PC-3 (cell line): ENCODE measurements around the gene CA10. TPM values are rescaled to one million over a fixed set of nuclear protein-coding genes. Genes with fewer than 3 reads are reported as not detected.

Experiments used
- ATAC-seq: fragments of 200-7000 bp; cut with Tn5 transposase; 2 replicates; pipeline ENCODE4 v1.9.1; 2020; ENCODE audit warnings: mild to moderate bottlenecking, moderate library complexity
- BruUV-seq: library from RNA; stranded (reverse); fragments of 400-500 nt; replicated peaks from 2 replicates; lab custom pipeline; 2021; lab: Mats Ljungman, UMichigan
- CTCF ChIA-PET: fragments of 300-600 bp; sonication (Branson Sonifier 250); formaldehyde crosslinking; loops from one replicate; lab custom pipeline; 2022; ENCODE audit warnings: antibody characterized with exemption; lab: Charles Lee
- POLR2A ChIA-PET: fragments of 300-600 bp; sonication (Branson Sonifier 250); formaldehyde crosslinking; loops from one replicate; lab custom pipeline; 2022; ENCODE audit warnings: antibody characterized with exemption; ENCODE audit not compliant: unreplicated experiment; lab: Charles Lee
- DNase-seq: peaks from one replicate; pipeline ENCODE4 v3.0.0-alpha.2; 2015
- H2AFZ ChIP-seq: fragments of 300-600 bp; sonication (generic); 2 replicates; pipeline ENCODE4 v1.6.0; 2016; ENCODE audit warnings: antibody characterized with exemption, low read length
- H3F3A ChIP-seq: fragments of 300-600 bp; sonication (generic); one replicate; pipeline ENCODE4 v1.6.0; 2017; ENCODE audit warnings: antibody characterized with exemption, low read length, control low read depth, mild to moderate bottlenecking; ENCODE audit not compliant: unreplicated experiment
- H3K27ac ChIP-seq: fragments of 300-600 bp; sonication (generic); 2 replicates; pipeline ENCODE4 v1.5.1; 2016; ENCODE audit warnings: mild to moderate bottlenecking, low read length
- H3K27me3 ChIP-seq: fragments of 300-600 bp; sonication (generic); 2 replicates; pipeline ENCODE4 v1.6.1; 2016; ENCODE audit warnings: low read length, mixed read lengths
- H3K36me3 ChIP-seq: fragments of 300-600 bp; sonication (generic); 2 replicates; pipeline ENCODE4 v1.6.1; 2016; ENCODE audit warnings: low read depth, mixed run types, low read length, mixed read lengths
- H3K4me1 ChIP-seq: fragments of 300-600 bp; sonication (generic); 2 replicates; pipeline ENCODE4 v1.5.1; 2016; ENCODE audit warnings: low read length; ENCODE audit not compliant: insufficient read depth
- H3K4me2 ChIP-seq: fragments of 300-600 bp; sonication (generic); 2 replicates; pipeline ENCODE4 v1.6.0; 2016; ENCODE audit warnings: low read length
- H3K4me3 ChIP-seq: fragments of 300-600 bp; sonication (generic); 2 replicates; pipeline ENCODE4 v1.5.1; 2016; ENCODE audit warnings: mild to moderate bottlenecking, low read length, mixed read lengths
- H3K79me2 ChIP-seq: fragments of 300-600 bp; sonication (generic); 2 replicates; pipeline ENCODE4 v1.6.1; 2017; ENCODE audit warnings: low read length, mixed read lengths
- H3K9ac ChIP-seq: fragments of 300-600 bp; sonication (generic); 2 replicates; pipeline ENCODE4 v1.6.0; 2016; ENCODE audit warnings: mild to moderate bottlenecking, low read length
- H3K9me2 ChIP-seq: fragments of 300-600 bp; sonication (generic); replicated peaks from 2 replicates; pipeline ENCODE4 v1.6.1; 2016; ENCODE audit warnings: mixed run types, low read length, mixed read lengths
- H3K9me3 ChIP-seq: fragments of 300-600 bp; sonication (generic); 2 replicates; pipeline ENCODE4 v1.6.1; 2016; ENCODE audit warnings: low read length, mixed read lengths
- H4K20me1 ChIP-seq: fragments of 300-600 bp; sonication (generic); 2 replicates; pipeline ENCODE4 v1.6.1; 2016; ENCODE audit warnings: low read length, mixed read lengths
- CTCF ChIP-seq: fragments of 300-600 bp; sonication (generic); conservative IDR thresholded peaks from 2 replicates; pipeline ENCODE4 v1.5.1; 2017; ENCODE audit warnings: antibody characterized with exemption, low read depth, mild to moderate bottlenecking, low read length
- EZH2 ChIP-seq: fragments of 300-600 bp; sonication (generic); IDR thresholded peaks from one replicate; pipeline ENCODE4 v1.6.1; 2017; ENCODE audit warnings: antibody characterized with exemption, mild to moderate bottlenecking, low read length; ENCODE audit not compliant: unreplicated experiment
- EZH2phosphoT487 ChIP-seq: fragments of 300-600 bp; sonication (generic); IDR thresholded peaks from 2 replicates; pipeline ENCODE4 v1.6.1; 2018; ENCODE audit warnings: mild to moderate bottlenecking, antibody characterized with exemption, low read length, borderline replicate concordance
- intact Hi-C: fragments of 100-400 bp; cut with micrococcal nuclease; formaldehyde crosslinking; loops from 2 replicates; pipeline ENCODE4 v1.9.0; 2023
- total RNA-seq: library from RNA; depleted of rRNA; stranded (reverse); fragments of >200 nt; gene quantifications from 2 replicates; pipeline ENCODE4 v1.2.3, GENCODE V29; 2014

CA10 gene
- total RNA-seq, 1 experiment from 2014 or later = not detected

GRCh38 chr17:51700011-51700760 lies 458.3 kb downstream of the CA10 start:
- Histone ChIP-seq H3K9ac (no peak overlapping the region), H3K27ac (no peak overlapping the region), H2AFZ (no peak overlapping the region), H3K36me3 (no peaks in the 10 kb centered on the region), H3K27me3 (no peaks in the 10 kb centered on the region), H3K9me2 (no peaks in the 10 kb centered on the region), H3K4me3 (no peak overlapping the region), H3K4me2 (no peak overlapping the region), H3K4me1 (peaks cover 6% of the 10 kb centered on the region; the same call in 1 of the 2 replicates), H3K9me3 (no peaks in the 10 kb centered on the region), H3F3A (no peaks in the 10 kb centered on the region), H3K79me2 (no peaks in the 10 kb centered on the region), H4K20me1 (no peaks in the 10 kb centered on the region)
- intact Hi-C loops = no loop called here
- ATAC-seq (no peak), DNase-seq (no peak)
- ChIA-PET CTCF (no interaction called here), POLR2A (no interaction called here)
- TF ChIP-seq CTCF (no peak), EZH2phosphoT487 (no peak), EZH2 (no peak)
- BruUV-seq = no TSS peak

- ChIA-PET POLR2A (no interaction called here), CTCF (no interaction called here)
- Histone ChIP-seq H3K9ac (no peak overlapping the region), H3K79me2 (no peaks in the 10 kb centered on the region), H3K36me3 (no peaks in the 10 kb centered on the region), H3K9me3 (no peaks in the 10 kb centered on the region), H3K27me3 (no peaks in the 10 kb centered on the region), H3K27ac (no peak overlapping the region), H3K4me3 (no peak overlapping the region), H3K9me2 (no peaks in the 10 kb centered on the region), H4K20me1 (no peaks in the 10 kb centered on the region), H3K4me1 (peaks cover 6% of the 10 kb centered on the region; the same call in 1 of the 2 replicates), H3K4me2 (no peak overlapping the region), H2AFZ (no peak overlapping the region), H3F3A (no peaks in the 10 kb centered on the region)
- DNase-seq = no peak
- ATAC-seq = no peak
- no TSS peak for BruUV-seq
- TF ChIP-seq EZH2phosphoT487 (no peak), CTCF (no peak; the same call in 1 of the 2 replicates), EZH2 (no peak)
- intact Hi-C loops = no loop called here
Measured at GRCh38 chr17:51699303-51699702, 459.2 kb downstream of the CA10 start.

GRCh38 chr17:51692917-51693316 lies 465.6 kb downstream of the CA10 start:
- H3K9me2 ChIP-seq = no peaks in the 10 kb centered on the region
- no peak for ATAC-seq
- H3K9me3 ChIP-seq = no peaks in the 10 kb centered on the region
- no peaks in the 10 kb centered on the region for H3K4me1 ChIP-seq
- H3K27me3 ChIP-seq = no peaks in the 10 kb centered on the region
- H3F3A ChIP-seq = no peaks in the 10 kb centered on the region
- ChIA-PET CTCF (no interaction called here), POLR2A (no interaction called here)
- intact Hi-C loops = no loop called here
- BruUV-seq = no TSS peak
- H3K4me3 ChIP-seq = no peak overlapping the region
- no peak overlapping the region for H3K27ac ChIP-seq
- no peak for DNase-seq
- H2AFZ ChIP-seq = no peak overlapping the region
- no peak overlapping the region for H3K4me2 ChIP-seq
- no peaks in the 10 kb centered on the region for H3K79me2 ChIP-seq
- H3K36me3 ChIP-seq = no peaks in the 10 kb centered on the region
- no peak overlapping the region for H3K9ac ChIP-seq
- TF ChIP-seq EZH2phosphoT487 (no peak), CTCF (no peak), EZH2 (no peak)
- H4K20me1 ChIP-seq = no peaks in the 10 kb centered on the region
